GM21723 (cell line): ENCODE measurements around the gene PCSK7.

Experiments
- ATAC-seq: cut with Tn5 transposase; IDR thresholded peaks from one replicate; pipeline ENCODE4 v1.9.1; 2021; ENCODE audit warnings: mild to moderate bottlenecking, moderate library complexity; ENCODE audit not compliant: unreplicated experiment

PCSK7 gene

GRCh38 chr11:117232092-117232878, 412 bp upstream of the PCSK7 start, which contains the start of gene RNF214:
RNF214 (plus strand) TSS chr11:117232671; CDS start chr11:117234273, 1,602 bp downstream.
- peak; percentile 81 for ATAC-seq

GRCh38 chr11:117230999-117231841, 653 bp downstream of the PCSK7 start:
- ATAC-seq: no peak

GRCh38 chr11:117230286-117230961, 1.4 kb downstream of the PCSK7 start:
- ATAC-seq: no peak

GRCh38 chr11:117229931-117230285, 2.0 kb downstream of the PCSK7 start:
- ATAC-seq: no peak

GRCh38 chr11:117229411-117229810, 2.5 kb downstream of the PCSK7 start:
- no peak for ATAC-seq

- ATAC-seq: no peak
These were observed 3.8 kb downstream of the PCSK7 start for GRCh38 chr11:117228091-117228490.

GRCh38 chr11:117226388-117227385, 5.2 kb downstream of the PCSK7 start:
- peak; percentile 62 for ATAC-seq

GRCh38 chr11:117225553-117226170, 6.2 kb downstream of the PCSK7 start:
- ATAC-seq: no peak

GRCh38 chr11:117223741-117224689, 7.9 kb downstream of the PCSK7 start:
- ATAC-seq: no peak

- ATAC-seq: no peak
These were observed 8.7 kb downstream of the PCSK7 start for GRCh38 chr11:117222991-117223740.

- no peak for ATAC-seq
These were observed 9.9 kb downstream of the PCSK7 start for GRCh38 chr11:117221775-117222517.

GRCh38 chr11:117220999-117221774, 10.7 kb downstream of the PCSK7 start:
- no peak for ATAC-seq

GRCh38 chr11:117220568-117220967, 11.3 kb downstream of the PCSK7 start:
- no peak for ATAC-seq

GRCh38 chr11:117219995-117220394, 11.9 kb downstream of the PCSK7 start:
- ATAC-seq: no peak

- ATAC-seq: no peak
These were observed 12.4 kb downstream of the PCSK7 start for GRCh38 chr11:117219455-117219854.

- ATAC-seq: no peak
These were observed 12.9 kb downstream of the PCSK7 start for GRCh38 chr11:117219001-117219400.
